HG03280 (cell line): ENCODE results near the gene PGAP3.
"Not testable (repeated sequence)": the region's sequence is repeated elsewhere in the genome, so short reads cannot be mapped to it uniquely, and the experiment has no call there.

Source experiments
- ATAC-seq: cut with Tn5 transposase; IDR thresholded peaks from one replicate; pipeline ENCODE4 v1.9.1; 2021; ENCODE audit warnings: mild to moderate bottlenecking, moderate library complexity; ENCODE audit not compliant: unreplicated experiment

Gene PGAP3

GRCh38 chr17:39716073-39716818, 28.4 kb upstream of the PGAP3 start:
- ATAC-seq: no peak

GRCh38 chr17:39715375-39716072, 27.7 kb upstream of the PGAP3 start:
- no peak for ATAC-seq

GRCh38 chr17:39714234-39714633, 26.4 kb upstream of the PGAP3 start:
- no peak for ATAC-seq

GRCh38 chr17:39711851-39712250, 24.0 kb upstream of the PGAP3 start:
- ATAC-seq: no peak

GRCh38 chr17:39711071-39711470, 23.2 kb upstream of the PGAP3 start:
- not testable (repeated sequence) for ATAC-seq

GRCh38 chr17:39709998-39710964, 22.4 kb upstream of the PGAP3 start:
- no peak for ATAC-seq

GRCh38 chr17:39709319-39709997, 21.6 kb upstream of the PGAP3 start:
- no peak for ATAC-seq

GRCh38 chr17:39706921-39707337, 19.1 kb upstream of the PGAP3 start:
- no peak for ATAC-seq

GRCh38 chr17:39706383-39706782, 18.5 kb upstream of the PGAP3 start:
- ATAC-seq: no peak

- ATAC-seq: no peak
Measured at GRCh38 chr17:39705786-39706348, 18.0 kb upstream of the PGAP3 start.

GRCh38 chr17:39704821-39705551, 17.1 kb upstream of the PGAP3 start:
- no peak for ATAC-seq

GRCh38 chr17:39703913-39704312, 16.1 kb upstream of the PGAP3 start:
- ATAC-seq: no peak

GRCh38 chr17:39702901-39703893, 15.3 kb upstream of the PGAP3 start:
- no peak for ATAC-seq

- ATAC-seq: no peak
Measured at GRCh38 chr17:39701784-39702422, 14.0 kb upstream of the PGAP3 start.

GRCh38 chr17:39701012-39701783, 13.3 kb upstream of the PGAP3 start:
- no peak for ATAC-seq

GRCh38 chr17:39700148-39700987, 12.5 kb upstream of the PGAP3 start:
- no peak for ATAC-seq

- ATAC-seq: no peak
Measured at GRCh38 chr17:39699818-39700147, 11.9 kb upstream of the PGAP3 start, which contains the start of gene ERBB2. TSS of gene ERBB2 (plus strand) at chr17:39700064. CDS start at chr17:39700239, 175 bp downstream.
